ENCODE measurements around the gene KIRREL3. TPM values are rescaled to one million over a fixed set of nuclear protein-coding genes. Genes with fewer than 3 reads are reported as not detected.
A peak's percentile ranks its signal among the peaks of the same experiment; 100 is the strongest.

The KIRREL3 gene
- total RNA-seq, 1 donor from 2014 or later: 0.26 TPM

- no peaks in the 10 kb centered on the region for H3K36me3 Mint-ChIP-seq (ENCODE audit: insufficient read depth)
- TF ChIP-seq, protein P1, sequence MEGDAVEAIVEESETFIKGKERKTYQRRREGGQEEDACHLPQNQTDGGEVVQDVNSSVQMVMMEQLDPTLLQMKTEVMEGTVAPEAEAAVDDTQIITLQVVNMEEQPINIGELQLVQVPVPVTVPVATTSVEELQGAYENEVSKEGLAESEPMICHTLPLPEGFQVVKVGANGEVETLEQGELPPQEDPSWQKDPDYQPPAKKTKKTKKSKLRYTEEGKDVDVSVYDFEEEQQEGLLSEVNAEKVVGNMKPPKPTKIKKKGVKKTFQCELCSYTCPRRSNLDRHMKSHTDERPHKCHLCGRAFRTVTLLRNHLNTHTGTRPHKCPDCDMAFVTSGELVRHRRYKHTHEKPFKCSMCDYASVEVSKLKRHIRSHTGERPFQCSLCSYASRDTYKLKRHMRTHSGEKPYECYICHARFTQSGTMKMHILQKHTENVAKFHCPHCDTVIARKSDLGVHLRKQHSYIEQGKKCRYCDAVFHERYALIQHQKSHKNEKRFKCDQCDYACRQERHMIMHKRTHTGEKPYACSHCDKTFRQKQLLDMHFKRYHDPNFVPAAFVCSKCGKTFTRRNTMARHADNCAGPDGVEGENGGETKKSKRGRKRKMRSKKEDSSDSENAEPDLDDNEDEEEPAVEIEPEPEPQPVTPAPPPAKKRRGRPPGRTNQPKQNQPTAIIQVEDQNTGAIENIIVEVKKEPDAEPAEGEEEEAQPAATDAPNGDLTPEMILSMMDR (IDR thresholded peaks at IDR 0.05; ENCODE audit: unreplicated experiment): no peak
- no peak overlapping the region for H3K4me3 Mint-ChIP-seq (ENCODE audit: low read depth)
- H3K4me1 Mint-ChIP-seq (ENCODE audit: low read depth): no peaks in the 10 kb centered on the region
- DNase-seq (ENCODE audit: low spot score, unreplicated experiment): no peak
- H3K27me3 Mint-ChIP-seq: peaks cover 27% of the 10 kb centered on the region
- no peak overlapping the region for H3K27ac Mint-ChIP-seq
- H3K9me3 Mint-ChIP-seq (ENCODE audit: low read depth): peaks cover 6% of the 10 kb centered on the region
Observed at GRCh38 chr11:126450198-126450597, 550.4 kb downstream of the KIRREL3 start.

DNA sequence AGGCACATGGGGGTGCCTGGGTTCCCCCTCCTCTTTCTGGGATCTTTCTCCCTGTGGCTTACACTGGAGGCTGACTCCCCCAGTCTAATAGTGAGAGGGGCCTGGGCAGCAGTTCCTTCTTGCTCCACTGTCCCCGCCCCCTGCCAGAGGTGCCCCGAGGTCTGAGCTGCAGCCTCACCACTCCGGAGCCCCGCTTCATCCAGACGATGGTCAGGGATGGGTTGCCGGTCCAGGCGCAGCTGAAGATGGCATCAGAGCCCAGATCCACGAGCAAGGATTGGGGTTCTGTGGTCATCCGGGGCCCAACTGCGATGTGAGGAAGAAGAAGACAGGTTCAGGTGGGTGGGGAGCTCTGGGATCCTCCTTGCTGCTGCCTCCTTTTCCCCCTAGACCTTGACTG, 554.0 kb downstream of the KIRREL3 start:
- no peak for DNase-seq (ENCODE audit: low spot score, unreplicated experiment)
- no peak overlapping the region for H3K4me3 Mint-ChIP-seq (ENCODE audit: low read depth)
- no peaks in the 10 kb centered on the region for H3K36me3 Mint-ChIP-seq (ENCODE audit: insufficient read depth)
- no peaks in the 10 kb centered on the region for H3K4me1 Mint-ChIP-seq (ENCODE audit: low read depth)
- H3K9me3 Mint-ChIP-seq (ENCODE audit: low read depth): peaks cover 6% of the 10 kb centered on the region
- H3K27me3 Mint-ChIP-seq: peaks cover 37% of the 10 kb centered on the region
- TF ChIP-seq, protein P1 (IDR thresholded peaks at IDR 0.05; ENCODE audit: unreplicated experiment): no peak
- H3K27ac Mint-ChIP-seq: no peak overlapping the region

GRCh38 chr11:126444072-126444471, 556.5 kb downstream of the KIRREL3 start:
- Mint-ChIP-seq H3K27ac (no peak overlapping the region), H3K4me3 (ENCODE audit: low read depth) (no peak overlapping the region), H3K9me3 (ENCODE audit: low read depth) (no peaks in the 10 kb centered on the region), H3K36me3 (ENCODE audit: insufficient read depth) (no peaks in the 10 kb centered on the region), H3K27me3 (peaks cover 49% of the 10 kb centered on the region), H3K4me1 (ENCODE audit: low read depth) (peaks cover 4% of the 10 kb centered on the region)
- TF ChIP-seq, protein P1 (IDR thresholded peaks at IDR 0.05; ENCODE audit: unreplicated experiment): no peak
- DNase-seq (ENCODE audit: low spot score, unreplicated experiment): no peak

DNA sequence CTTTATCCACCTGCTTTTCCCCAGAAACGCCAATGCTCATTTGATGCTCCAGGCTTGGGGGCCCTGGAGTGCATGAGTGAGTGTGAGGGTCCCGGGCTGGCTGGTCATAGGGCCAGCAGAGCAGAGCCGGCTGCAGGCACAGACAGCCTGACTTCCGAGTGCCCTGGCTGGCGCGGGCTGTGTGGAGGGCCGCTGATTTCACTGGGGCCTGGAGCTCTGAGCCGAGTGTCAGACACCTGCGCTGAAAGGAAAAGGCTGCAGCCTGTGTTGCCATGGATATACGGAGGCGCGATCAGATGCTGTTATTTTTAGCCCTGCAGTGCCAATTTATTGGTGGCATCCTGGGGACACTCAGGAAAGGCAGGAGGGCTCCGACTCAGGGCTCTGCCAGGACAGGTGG, 557.5 kb downstream of the KIRREL3 start:
- no peaks in the 10 kb centered on the region for H3K9me3 Mint-ChIP-seq (ENCODE audit: low read depth)
- TF ChIP-seq, protein P1 (IDR thresholded peaks at IDR 0.05; ENCODE audit: unreplicated experiment): no peak
- H3K27ac Mint-ChIP-seq: no peak overlapping the region
- H3K4me3 Mint-ChIP-seq (ENCODE audit: low read depth): no peak overlapping the region
- no peaks in the 10 kb centered on the region for H3K36me3 Mint-ChIP-seq (ENCODE audit: insufficient read depth)
- no peak for DNase-seq (ENCODE audit: low spot score, unreplicated experiment)
- H3K4me1 Mint-ChIP-seq (ENCODE audit: low read depth): peaks cover 4% of the 10 kb centered on the region
- H3K27me3 Mint-ChIP-seq: peaks cover 58% of the 10 kb centered on the region

- H3K4me1 Mint-ChIP-seq (ENCODE audit: low read depth): peaks cover 4% of the 10 kb centered on the region
- H3K4me3 Mint-ChIP-seq (ENCODE audit: low read depth): no peak overlapping the region
- TF ChIP-seq, protein P1 (IDR thresholded peaks at IDR 0.05; ENCODE audit: unreplicated experiment): peak; percentile 99
- peak; percentile 89 for DNase-seq (ENCODE audit: low spot score, unreplicated experiment)
- H3K27ac Mint-ChIP-seq: peak overlapping the region; percentile 6
- no peaks in the 10 kb centered on the region for H3K36me3 Mint-ChIP-seq (ENCODE audit: insufficient read depth)
- peaks cover 50% of the 10 kb centered on the region for H3K27me3 Mint-ChIP-seq
- H3K9me3 Mint-ChIP-seq (ENCODE audit: low read depth): no peaks in the 10 kb centered on the region
Observed at GRCh38 chr11:126440792-126441514, 559.6 kb downstream of the KIRREL3 start.

Measured in progenitor cell of endocrine pancreas (in vitro differentiated cells).